ENCODE data around the gene DNAH2.

DNAH2 gene

GRCh38 chr17:7845359-7846062 lies 128.0 kb downstream of the DNAH2 start:
- DNase-seq, result no peak
- Mint-ChIP-seq H3K27ac (peak overlapping the region; percentile 99), H3K4me1 (peaks cover 44% of the 10 kb centered on the region), H3K9me3 (no peaks in the 10 kb centered on the region), H3K36me3 (ENCODE audit: low read depth) (peaks cover 26% of the 10 kb centered on the region), H3K4me3 (peak overlapping the region; percentile 91), H3K27me3 (no peaks in the 10 kb centered on the region)
- ATAC-seq, result no peak

GRCh38 chr17:7846063-7846735 lies 128.7 kb downstream of the DNAH2 start:
- Mint-ChIP-seq H3K9me3 (no peaks in the 10 kb centered on the region), H3K36me3 (ENCODE audit: low read depth) (peaks cover 30% of the 10 kb centered on the region), H3K27me3 (no peaks in the 10 kb centered on the region), H3K4me3 (peak overlapping the region; percentile 91), H3K27ac (peak overlapping the region; percentile 82), H3K4me1 (peaks cover 44% of the 10 kb centered on the region)
- DNase-seq (no peak), ATAC-seq (no peak)

- peaks cover 35% of the 10 kb centered on the region for H3K36me3 Mint-ChIP-seq (ENCODE audit: low read depth)
- no peaks in the 10 kb centered on the region for H3K27me3 Mint-ChIP-seq
- peak overlapping the region; percentile 60 for H3K27ac Mint-ChIP-seq
These were observed 129.5 kb downstream of the DNAH2 start for GRCh38 chr17:7846765-7847661.

GRCh38 chr17:7848131-7848579 lies 130.6 kb downstream of the DNAH2 start:
- ATAC-seq (no peak), DNase-seq (no peak)
- Mint-ChIP-seq H3K36me3 (ENCODE audit: low read depth) (peaks cover 45% of the 10 kb centered on the region), H3K27me3 (no peaks in the 10 kb centered on the region), H3K9me3 (no peaks in the 10 kb centered on the region), H3K27ac (no peak overlapping the region), H3K4me3 (no peak overlapping the region), H3K4me1 (peaks cover 54% of the 10 kb centered on the region)

More at GRCh38 chr17:7846765-7847661, 129.5 kb downstream of the DNAH2 start:
- DNase-seq, result no peak
- H3K4me1 Mint-ChIP-seq, result peaks cover 48% of the 10 kb centered on the region
- no peaks in the 10 kb centered on the region for H3K9me3 Mint-ChIP-seq
- no peak for ATAC-seq
- peak overlapping the region; percentile 91 for H3K4me3 Mint-ChIP-seq

GRCh38 chr17:7848739-7849129 lies 131.2 kb downstream of the DNAH2 start:
- DNase-seq (no peak), ATAC-seq (no peak)
- no peak overlapping the region for H3K27ac Mint-ChIP-seq
- H3K4me3 Mint-ChIP-seq, result no peak overlapping the region
- peaks cover 46% of the 10 kb centered on the region for H3K36me3 Mint-ChIP-seq (ENCODE audit: low read depth)
- H3K9me3 Mint-ChIP-seq, result no peaks in the 10 kb centered on the region
- peaks cover 53% of the 10 kb centered on the region for H3K4me1 Mint-ChIP-seq
- H3K27me3 Mint-ChIP-seq, result no peaks in the 10 kb centered on the region

GRCh38 chr17:7849130-7849750 lies 131.7 kb downstream of the DNAH2 start:
- DNase-seq, result no peak
- Mint-ChIP-seq H3K27ac (no peak overlapping the region), H3K4me1 (peaks cover 55% of the 10 kb centered on the region), H3K4me3 (peak overlapping the region; percentile 43), H3K9me3 (no peaks in the 10 kb centered on the region), H3K36me3 (ENCODE audit: low read depth) (peaks cover 48% of the 10 kb centered on the region), H3K27me3 (no peaks in the 10 kb centered on the region)
- no peak for ATAC-seq

- peak overlapping the region; percentile 43 for H3K4me3 Mint-ChIP-seq
- H3K27ac Mint-ChIP-seq, result peak overlapping the region; percentile 46
- H3K9me3 Mint-ChIP-seq, result no peaks in the 10 kb centered on the region
- H3K27me3 Mint-ChIP-seq, result no peaks in the 10 kb centered on the region
- ATAC-seq, result no peak
- H3K36me3 Mint-ChIP-seq (ENCODE audit: low read depth), result peaks cover 48% of the 10 kb centered on the region
- DNase-seq, result no peak
- peaks cover 53% of the 10 kb centered on the region for H3K4me1 Mint-ChIP-seq
These were observed 132.4 kb downstream of the DNAH2 start for GRCh38 chr17:7849751-7850504.

- DNase-seq (no peak), ATAC-seq (peak; percentile 3)
- H3K4me1 Mint-ChIP-seq, result peaks cover 53% of the 10 kb centered on the region
- no peaks in the 10 kb centered on the region for H3K27me3 Mint-ChIP-seq
- no peaks in the 10 kb centered on the region for H3K9me3 Mint-ChIP-seq
- H3K36me3 Mint-ChIP-seq (ENCODE audit: low read depth), result peaks cover 48% of the 10 kb centered on the region
- peak overlapping the region; percentile 70 for H3K27ac Mint-ChIP-seq
- H3K4me3 Mint-ChIP-seq, result peak overlapping the region; percentile 74
These were observed 133.3 kb downstream of the DNAH2 start for GRCh38 chr17:7850701-7851437.

- H3K4me1 Mint-ChIP-seq, result peaks cover 46% of the 10 kb centered on the region
- no peaks in the 10 kb centered on the region for H3K27me3 Mint-ChIP-seq
- no peaks in the 10 kb centered on the region for H3K9me3 Mint-ChIP-seq
- peaks cover 46% of the 10 kb centered on the region for H3K36me3 Mint-ChIP-seq (ENCODE audit: low read depth)
- peak overlapping the region; percentile 70 for H3K27ac Mint-ChIP-seq
- ATAC-seq, result peak; percentile 80
- H3K4me3 Mint-ChIP-seq, result peak overlapping the region; percentile 74
- peak; percentile 96 for DNase-seq
These were observed 134.1 kb downstream of the DNAH2 start for GRCh38 chr17:7851438-7852261.

- no peaks in the 10 kb centered on the region for H3K27me3 Mint-ChIP-seq
- H3K4me3 Mint-ChIP-seq, result peak overlapping the region; percentile 74
- H3K4me1 Mint-ChIP-seq, result peaks cover 43% of the 10 kb centered on the region
- DNase-seq (no peak), ATAC-seq (no peak)
- peak overlapping the region; percentile 56 for H3K27ac Mint-ChIP-seq
- peaks cover 44% of the 10 kb centered on the region for H3K36me3 Mint-ChIP-seq (ENCODE audit: low read depth)
- no peaks in the 10 kb centered on the region for H3K9me3 Mint-ChIP-seq
These were observed 134.7 kb downstream of the DNAH2 start for GRCh38 chr17:7852262-7852670.

- Mint-ChIP-seq H3K36me3 (ENCODE audit: low read depth) (peaks cover 43% of the 10 kb centered on the region), H3K27me3 (no peaks in the 10 kb centered on the region), H3K4me3 (no peak overlapping the region), H3K9me3 (no peaks in the 10 kb centered on the region), H3K4me1 (peaks cover 42% of the 10 kb centered on the region), H3K27ac (no peak overlapping the region)
- ATAC-seq (no peak), DNase-seq (no peak)
These were observed 135.6 kb downstream of the DNAH2 start for GRCh38 chr17:7852919-7853690.

GRCh38 chr17:7853691-7854038 lies 136.1 kb downstream of the DNAH2 start:
- ATAC-seq (no peak), DNase-seq (no peak)
- H3K36me3 Mint-ChIP-seq (ENCODE audit: low read depth), result peaks cover 41% of the 10 kb centered on the region
- H3K4me3 Mint-ChIP-seq, result no peak overlapping the region
- no peaks in the 10 kb centered on the region for H3K9me3 Mint-ChIP-seq
- H3K27me3 Mint-ChIP-seq, result no peaks in the 10 kb centered on the region
- H3K27ac Mint-ChIP-seq, result no peak overlapping the region
- H3K4me1 Mint-ChIP-seq, result peaks cover 39% of the 10 kb centered on the region

Measured in activated naive CD8-positive, alpha-beta T cell treated with anti-CD3 and anti-CD28 coated beads, Interleukin-2, amount 50 U/mL, for 24 hours (primary cell).